Kidney (tissue), 14 donors: ENCODE data around the gene AASDH. TPM values are rescaled to one million over a fixed set of nuclear protein-coding genes. Genes with fewer than 3 reads are reported as not detected.
A peak's percentile ranks its signal among the peaks of the same experiment; 100 is the strongest.

ENCODE experiments used
- DNase-seq, 5 donors: peaks; one replicate each; pipeline ENCODE4 v3.0.0-alpha.2; 2013 to 2020
- FAIRE-seq: peaks from 2 replicates; lab custom pipeline; 2012; peaks lifted over from hg19 to GRCh38; lab: Jason Lieb, UNC
- H3K27ac ChIP-seq, 2 donors: one replicate each; pipeline ENCODE4 v1.7.0; 2013; ENCODE audit warnings: low read depth in 2 of 2, low read length in 2 of 2, inconsistent platforms in 1 of 2
- H3K27me3 ChIP-seq: one replicate; pipeline ENCODE4 v1.7.1; 2013; ENCODE audit warnings: low read length, inconsistent platforms; ENCODE audit not compliant: control insufficient read depth, insufficient read depth
- H3K36me3 ChIP-seq, 3 donors: one replicate each; pipeline versions ENCODE4 v1.7.0 to v1.7.1; 2013; ENCODE audit warnings: low read length in 3 of 3, control low read depth in 1 of 3, inconsistent platforms in 1 of 3; ENCODE audit not compliant: insufficient read depth in 3 of 3, control insufficient read depth in 2 of 3
- H3K4me1 ChIP-seq, 3 donors: one replicate each; pipeline versions ENCODE4 v1.7.0 to v1.7.1; 2013; ENCODE audit warnings: low read length in 3 of 3, inconsistent platforms in 1 of 3, low read depth in 1 of 3; ENCODE audit not compliant: control insufficient read depth in 2 of 3, insufficient read depth in 2 of 3
- H3K4me3 ChIP-seq, 3 donors: one replicate each; pipeline versions ENCODE4 v1.7.0 to v1.8.1; 2013; ENCODE audit warnings: low read length in 3 of 3, control low read depth in 1 of 3, inconsistent platforms in 1 of 3
- H3K9ac ChIP-seq, 3 donors: one replicate each; pipeline versions ENCODE4 v1.7.0 to v1.7.1; 2013; ENCODE audit warnings: low read length in 3 of 3, control low read depth in 1 of 3, inconsistent platforms in 1 of 3
- H3K9me3 ChIP-seq, 3 donors: one replicate each; pipeline versions ENCODE4 v1.7.0 to v1.7.1; 2013; ENCODE audit warnings: low read length in 3 of 3, control low read depth in 1 of 3, inconsistent platforms in 1 of 3; ENCODE audit not compliant: control insufficient read depth in 2 of 3, insufficient read depth in 1 of 3
- CTCF ChIP-seq: IDR thresholded peaks from 3 replicates; pipeline ENCODE4 v1.5.1; 2012; ENCODE audit warnings: mild to moderate bottlenecking, moderate library complexity, borderline replicate concordance; ENCODE audit not compliant: insufficient read depth; ENCODE audit errors: extremely low read depth
- intact Hi-C: fragments of 100-400 bp; cut with DNase I; formaldehyde crosslinking; loops from one replicate; pipeline ENCODE4 v1.11.1; 2022
- polyA plus RNA-seq: library from polyadenylated mRNA; stranded (reverse); fragments of 350-450 nt; fragmentation: Illumina TruSeq; extraction: RNeasy Lipid Tissue Mini Kit (QIAGEN cat#74804); gene quantifications from one replicate; pipeline ENCODE4 v1.2.3, GENCODE V29; 2014; ENCODE audit warnings: low read depth, low replicate concordance; ENCODE audit not compliant: insufficient read depth
- total RNA-seq: library from RNA; stranded (reverse); fragmentation: NEBNext Ultra II Directional; extraction: Animal tissue kit (Norgen Biotek cat#: 25700); gene quantifications from one replicate; pipeline ENCODE4 v1.2.1, GENCODE V29; 2021
- donor health status: control.
- donor health status: control.
- donor health status: control.
- donor health status: control.
- donor health status: control.
- donor health status: DM: yes; HTN: yes; CAD: no.
- donor health status: Normal renal cell carcinoma (clear cell type).

The AASDH gene
- total and polyA plus RNA-seq, 2 donors from 2014 or later = 6.0 to 16.7 TPM

GRCh38 chr4:56434599-56435139 is 47.4 kb upstream of the AASDH start:
- no peak for TF ChIP-seq CTCF
- intact Hi-C loops = no loop called here
- DNase-seq (peak in 4 of 5 donors; percentile 75 to 89 (median 79)), FAIRE-seq (no peak)
- Histone ChIP-seq H3K27ac (peak overlapping the region; percentile 90 to 98), H3K36me3 (no peaks in the 10 kb centered on the region), H3K4me3 (peak overlapping the region; percentile 80 to 99 (median 97)), H3K27me3 (no peaks in the 10 kb centered on the region), H3K4me1 (peaks cover 3 to 5% (median 3%) of the 10 kb centered on the region in 3 donors), H3K9ac (peak overlapping the region; percentile 80 to 94 (median 89)), H3K9me3 (no peaks in the 10 kb centered on the region)

- no peaks in the 10 kb centered on the region for H3K27me3 ChIP-seq
- no peak overlapping the region for H3K9ac ChIP-seq
- intact Hi-C loops = no loop called here
- TF ChIP-seq CTCF = no peak
- no peaks in the 10 kb centered on the region for H3K36me3 ChIP-seq
- H3K4me1 ChIP-seq = peaks cover 3 to 5% (median 3%) of the 10 kb centered on the region in 3 donors
- H3K27ac ChIP-seq = no peak overlapping the region
- no peak overlapping the region for H3K4me3 ChIP-seq
- DNase-seq (no peak), FAIRE-seq (no peak)
- H3K9me3 ChIP-seq = no peaks in the 10 kb centered on the region
Observed at GRCh38 chr4:56433280-56433679, 46.0 kb upstream of the AASDH start.

GRCh38 chr4:56430203-56430602 is 42.9 kb upstream of the AASDH start:
- no peak for DNase-seq
- Histone ChIP-seq H3K4me3 (no peak overlapping the region), H3K36me3 (no peaks in the 10 kb centered on the region), H3K27ac (no peak overlapping the region), H3K9ac (no peak overlapping the region), H3K27me3 (no peaks in the 10 kb centered on the region), H3K9me3 (no peaks in the 10 kb centered on the region), H3K4me1 (peaks cover 3 to 5% (median 3%) of the 10 kb centered on the region in 3 donors)
- no peak for FAIRE-seq
- no peak for TF ChIP-seq CTCF
- intact Hi-C loops = no loop called here

GRCh38 chr4:56427179-56427578 is 39.9 kb upstream of the AASDH start:
- Histone ChIP-seq H3K27ac (no peak overlapping the region), H3K4me3 (no peak overlapping the region), H3K9ac (no peak overlapping the region), H3K27me3 (no peaks in the 10 kb centered on the region), H3K9me3 (no peaks in the 10 kb centered on the region), H3K36me3 (no peaks in the 10 kb centered on the region), H3K4me1 (no peaks in the 10 kb centered on the region)
- no peak for TF ChIP-seq CTCF
- DNase-seq (no peak), FAIRE-seq (no peak)
- intact Hi-C loops = no loop called here
